ENCODE data around the gene AQP2. TPM values are rescaled to one million over a fixed set of nuclear protein-coding genes. Genes with fewer than 3 reads are reported as not detected.

The AQP2 gene
- total and polyA plus RNA-seq, 2 experiments from 2014 or later = 0.07 TPM; not detected in 1

DNA sequence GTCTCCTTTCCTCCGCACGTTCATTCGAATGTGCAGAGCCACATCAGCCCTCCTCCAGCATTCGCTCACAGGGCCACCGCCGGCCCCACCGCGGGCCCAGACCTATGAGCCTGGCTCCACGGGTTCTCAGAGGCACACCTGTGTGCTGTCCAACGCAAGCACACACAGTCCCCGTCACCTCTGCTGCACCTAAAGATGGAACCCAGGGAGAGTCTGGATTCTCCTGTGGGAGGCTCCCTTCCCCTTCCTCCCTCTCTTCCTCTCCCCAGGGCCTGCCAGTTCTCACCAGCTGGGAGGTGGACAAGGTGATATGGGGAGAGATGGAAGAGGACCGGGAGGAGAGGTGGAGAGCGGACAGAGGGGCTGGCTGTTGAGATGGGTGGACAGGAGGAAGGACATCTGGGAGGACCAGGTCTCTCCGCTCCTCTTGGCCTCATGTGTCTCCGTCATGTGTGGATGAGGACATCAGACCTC is 17.3 kb downstream of the AQP2 start (continued):
- no peak for TF ChIP-seq EZH2 (IDR thresholded peaks at IDR 0.05; ENCODE audit: low read depth, unreplicated experiment)
- TF ChIP-seq, protein P1, sequence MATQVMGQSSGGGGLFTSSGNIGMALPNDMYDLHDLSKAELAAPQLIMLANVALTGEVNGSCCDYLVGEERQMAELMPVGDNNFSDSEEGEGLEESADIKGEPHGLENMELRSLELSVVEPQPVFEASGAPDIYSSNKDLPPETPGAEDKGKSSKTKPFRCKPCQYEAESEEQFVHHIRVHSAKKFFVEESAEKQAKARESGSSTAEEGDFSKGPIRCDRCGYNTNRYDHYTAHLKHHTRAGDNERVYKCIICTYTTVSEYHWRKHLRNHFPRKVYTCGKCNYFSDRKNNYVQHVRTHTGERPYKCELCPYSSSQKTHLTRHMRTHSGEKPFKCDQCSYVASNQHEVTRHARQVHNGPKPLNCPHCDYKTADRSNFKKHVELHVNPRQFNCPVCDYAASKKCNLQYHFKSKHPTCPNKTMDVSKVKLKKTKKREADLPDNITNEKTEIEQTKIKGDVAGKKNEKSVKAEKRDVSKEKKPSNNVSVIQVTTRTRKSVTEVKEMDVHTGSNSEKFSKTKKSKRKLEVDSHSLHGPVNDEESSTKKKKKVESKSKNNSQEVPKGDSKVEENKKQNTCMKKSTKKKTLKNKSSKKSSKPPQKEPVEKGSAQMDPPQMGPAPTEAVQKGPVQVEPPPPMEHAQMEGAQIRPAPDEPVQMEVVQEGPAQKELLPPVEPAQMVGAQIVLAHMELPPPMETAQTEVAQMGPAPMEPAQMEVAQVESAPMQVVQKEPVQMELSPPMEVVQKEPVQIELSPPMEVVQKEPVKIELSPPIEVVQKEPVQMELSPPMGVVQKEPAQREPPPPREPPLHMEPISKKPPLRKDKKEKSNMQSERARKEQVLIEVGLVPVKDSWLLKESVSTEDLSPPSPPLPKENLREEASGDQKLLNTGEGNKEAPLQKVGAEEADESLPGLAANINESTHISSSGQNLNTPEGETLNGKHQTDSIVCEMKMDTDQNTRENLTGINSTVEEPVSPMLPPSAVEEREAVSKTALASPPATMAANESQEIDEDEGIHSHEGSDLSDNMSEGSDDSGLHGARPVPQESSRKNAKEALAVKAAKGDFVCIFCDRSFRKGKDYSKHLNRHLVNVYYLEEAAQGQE (IDR thresholded peaks at IDR 0.05; ENCODE audit: unreplicated experiment) = no peak
- TF ChIP-seq STAT1 (IDR thresholded peaks at IDR 0.05; ENCODE audit: unreplicated experiment) = no peak
- no peak for TF ChIP-seq ZNF114 (CRISPR knock-in tag; IDR thresholded peaks at IDR 0.05)
- TF ChIP-seq JUNB (IDR thresholded peaks at IDR 0.05; ENCODE audit: unreplicated experiment) = no peak

DNA sequence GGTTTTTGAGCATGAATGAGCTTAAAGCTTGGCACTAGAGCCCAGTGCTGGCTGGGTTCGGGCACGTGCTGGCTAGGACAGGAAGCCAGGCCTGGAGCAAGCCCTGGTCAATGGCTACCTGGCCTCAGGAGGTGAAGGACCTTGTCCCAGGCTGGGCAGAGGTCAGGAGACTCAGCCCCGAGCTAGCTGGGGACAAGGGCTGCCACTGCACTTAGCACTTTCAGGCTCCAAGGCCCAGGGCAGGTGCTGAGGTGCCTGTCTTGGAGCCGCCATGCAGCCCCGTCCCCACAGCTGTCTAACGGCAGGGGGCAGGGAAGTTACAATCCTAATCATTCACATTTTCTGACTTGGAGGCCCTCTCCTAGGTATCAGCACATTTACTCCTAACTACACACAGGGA is 17.9 kb downstream of the AQP2 start:
- Mint-ChIP-seq H3K27ac (no peak overlapping the region), H3K4me3 (no peak overlapping the region), H3K4me1 (peaks cover 8% of the 10 kb centered on the region), H3K27me3 (ENCODE audit: insufficient read depth, low read depth, poor library complexity) (peaks cover 16% of the 10 kb centered on the region), H3K9me3 (no peaks in the 10 kb centered on the region), H3K36me3 (ENCODE audit: low read depth) (no peaks in the 10 kb centered on the region; the same call in 2 of the 3 replicates)
- peaks cover 19% of the 10 kb centered on the region for H3K27me3 ChIP-seq (ENCODE audit: insufficient read depth)
- 0 out of 2 replicates have a peak overlapping the region, but pooled peaks have one; percentile 100 for H2AFZ ChIP-seq
- no peaks in the 10 kb centered on the region for H3K4me1 ChIP-seq (ENCODE audit: insufficient read depth)
- no peak overlapping the region for H3K4me2 ChIP-seq
- no peak for DNase-seq (ENCODE audit: low spot score)
- H4K20me1 ChIP-seq (replicated peaks; ENCODE audit: insufficient read depth) = no peaks in the 10 kb centered on the region
- H3K27ac ChIP-seq (ENCODE audit: low read depth) = no peak overlapping the region
- H3K9me2 ChIP-seq (ENCODE audit: insufficient read depth) = no peaks in the 10 kb centered on the region
- H3F3A ChIP-seq (replicated peaks; ENCODE audit: low read depth) = no peaks in the 10 kb centered on the region
- no peaks in the 10 kb centered on the region for H3K79me2 ChIP-seq (replicated peaks; ENCODE audit: insufficient read depth)
- no peak for ATAC-seq
- H3K36me3 ChIP-seq (ENCODE audit: insufficient read depth) = no peaks in the 10 kb centered on the region
- no peak overlapping the region for H3K4me3 ChIP-seq
- TF ChIP-seq EZH2phosphoT487 (IDR thresholded peaks at IDR 0.05; ENCODE audit: unreplicated experiment) (no peak), ZNF331 (CRISPR knock-in tag; IDR thresholded peaks at IDR 0.05; ENCODE audit: low read depth) (no peak), JUNB (IDR thresholded peaks at IDR 0.05; ENCODE audit: unreplicated experiment) (no peak)
- TF ChIP-seq, protein P1 (IDR thresholded peaks at IDR 0.05; ENCODE audit: unreplicated experiment) = no peak
- TF ChIP-seq, protein P2, sequence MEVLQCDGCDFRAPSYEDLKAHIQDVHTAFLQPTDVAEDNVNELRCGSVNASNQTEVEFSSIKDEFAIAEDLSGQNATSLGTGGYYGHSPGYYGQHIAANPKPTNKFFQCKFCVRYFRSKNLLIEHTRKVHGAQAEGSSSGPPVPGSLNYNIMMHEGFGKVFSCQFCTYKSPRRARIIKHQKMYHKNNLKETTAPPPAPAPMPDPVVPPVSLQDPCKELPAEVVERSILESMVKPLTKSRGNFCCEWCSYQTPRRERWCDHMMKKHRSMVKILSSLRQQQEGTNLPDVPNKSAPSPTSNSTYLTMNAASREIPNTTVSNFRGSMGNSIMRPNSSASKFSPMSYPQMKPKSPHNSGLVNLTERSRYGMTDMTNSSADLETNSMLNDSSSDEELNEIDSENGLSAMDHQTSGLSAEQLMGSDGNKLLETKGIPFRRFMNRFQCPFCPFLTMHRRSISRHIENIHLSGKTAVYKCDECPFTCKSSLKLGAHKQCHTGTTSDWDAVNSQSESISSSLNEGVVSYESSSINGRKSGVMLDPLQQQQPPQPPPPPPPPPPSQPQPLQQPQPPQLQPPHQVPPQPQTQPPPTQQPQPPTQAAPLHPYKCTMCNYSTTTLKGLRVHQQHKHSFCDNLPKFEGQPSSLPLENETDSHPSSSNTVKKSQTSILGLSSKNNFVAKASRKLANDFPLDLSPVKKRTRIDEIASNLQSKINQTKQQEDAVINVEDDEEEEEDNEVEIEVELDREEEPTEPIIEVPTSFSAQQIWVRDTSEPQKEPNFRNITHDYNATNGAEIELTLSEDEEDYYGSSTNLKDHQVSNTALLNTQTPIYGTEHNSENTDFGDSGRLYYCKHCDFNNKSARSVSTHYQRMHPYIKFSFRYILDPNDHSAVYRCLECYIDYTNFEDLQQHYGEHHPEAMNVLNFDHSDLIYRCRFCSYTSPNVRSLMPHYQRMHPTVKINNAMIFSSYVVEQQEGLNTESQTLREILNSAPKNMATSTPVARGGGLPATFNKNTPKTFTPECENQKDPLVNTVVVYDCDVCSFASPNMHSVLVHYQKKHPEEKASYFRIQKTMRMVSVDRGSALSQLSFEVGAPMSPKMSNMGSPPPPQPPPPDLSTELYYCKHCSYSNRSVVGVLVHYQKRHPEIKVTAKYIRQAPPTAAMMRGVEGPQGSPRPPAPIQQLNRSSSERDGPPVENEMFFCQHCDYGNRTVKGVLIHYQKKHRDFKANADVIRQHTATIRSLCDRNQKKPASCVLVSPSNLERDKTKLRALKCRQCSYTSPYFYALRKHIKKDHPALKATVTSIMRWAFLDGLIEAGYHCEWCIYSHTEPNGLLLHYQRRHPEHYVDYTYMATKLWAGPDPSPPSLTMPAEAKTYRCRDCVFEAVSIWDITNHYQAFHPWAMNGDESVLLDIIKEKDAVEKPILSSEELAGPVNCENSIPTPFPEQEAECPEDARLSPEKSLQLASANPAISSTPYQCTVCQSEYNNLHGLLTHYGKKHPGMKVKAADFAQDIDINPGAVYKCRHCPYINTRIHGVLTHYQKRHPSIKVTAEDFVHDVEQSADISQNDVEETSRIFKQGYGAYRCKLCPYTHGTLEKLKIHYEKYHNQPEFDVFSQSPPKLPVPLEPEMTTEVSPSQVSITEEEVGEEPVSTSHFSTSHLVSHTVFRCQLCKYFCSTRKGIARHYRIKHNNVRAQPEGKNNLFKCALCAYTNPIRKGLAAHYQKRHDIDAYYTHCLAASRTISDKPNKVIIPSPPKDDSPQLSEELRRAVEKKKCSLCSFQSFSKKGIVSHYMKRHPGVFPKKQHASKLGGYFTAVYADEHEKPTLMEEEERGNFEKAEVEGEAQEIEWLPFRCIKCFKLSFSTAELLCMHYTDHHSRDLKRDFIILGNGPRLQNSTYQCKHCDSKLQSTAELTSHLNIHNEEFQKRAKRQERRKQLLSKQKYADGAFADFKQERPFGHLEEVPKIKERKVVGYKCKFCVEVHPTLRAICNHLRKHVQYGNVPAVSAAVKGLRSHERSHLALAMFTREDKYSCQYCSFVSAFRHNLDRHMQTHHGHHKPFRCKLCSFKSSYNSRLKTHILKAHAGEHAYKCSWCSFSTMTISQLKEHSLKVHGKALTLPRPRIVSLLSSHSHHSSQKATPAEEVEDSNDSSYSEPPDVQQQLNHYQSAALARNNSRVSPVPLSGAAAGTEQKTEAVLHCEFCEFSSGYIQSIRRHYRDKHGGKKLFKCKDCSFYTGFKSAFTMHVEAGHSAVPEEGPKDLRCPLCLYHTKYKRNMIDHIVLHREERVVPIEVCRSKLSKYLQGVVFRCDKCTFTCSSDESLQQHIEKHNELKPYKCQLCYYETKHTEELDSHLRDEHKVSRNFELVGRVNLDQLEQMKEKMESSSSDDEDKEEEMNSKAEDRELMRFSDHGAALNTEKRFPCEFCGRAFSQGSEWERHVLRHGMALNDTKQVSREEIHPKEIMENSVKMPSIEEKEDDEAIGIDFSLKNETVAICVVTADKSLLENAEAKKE (CRISPR knock-in tag; IDR thresholded peaks at IDR 0.05) = no peak
- TF ChIP-seq, protein P3, sequence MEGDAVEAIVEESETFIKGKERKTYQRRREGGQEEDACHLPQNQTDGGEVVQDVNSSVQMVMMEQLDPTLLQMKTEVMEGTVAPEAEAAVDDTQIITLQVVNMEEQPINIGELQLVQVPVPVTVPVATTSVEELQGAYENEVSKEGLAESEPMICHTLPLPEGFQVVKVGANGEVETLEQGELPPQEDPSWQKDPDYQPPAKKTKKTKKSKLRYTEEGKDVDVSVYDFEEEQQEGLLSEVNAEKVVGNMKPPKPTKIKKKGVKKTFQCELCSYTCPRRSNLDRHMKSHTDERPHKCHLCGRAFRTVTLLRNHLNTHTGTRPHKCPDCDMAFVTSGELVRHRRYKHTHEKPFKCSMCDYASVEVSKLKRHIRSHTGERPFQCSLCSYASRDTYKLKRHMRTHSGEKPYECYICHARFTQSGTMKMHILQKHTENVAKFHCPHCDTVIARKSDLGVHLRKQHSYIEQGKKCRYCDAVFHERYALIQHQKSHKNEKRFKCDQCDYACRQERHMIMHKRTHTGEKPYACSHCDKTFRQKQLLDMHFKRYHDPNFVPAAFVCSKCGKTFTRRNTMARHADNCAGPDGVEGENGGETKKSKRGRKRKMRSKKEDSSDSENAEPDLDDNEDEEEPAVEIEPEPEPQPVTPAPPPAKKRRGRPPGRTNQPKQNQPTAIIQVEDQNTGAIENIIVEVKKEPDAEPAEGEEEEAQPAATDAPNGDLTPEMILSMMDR (conservative IDR thresholded peaks at IDR 0.05; ENCODE audit: low read depth in 2 of 2) = no peak

All from GM23338 (cell line).